HepG2 (cell line): ENCODE results near the gene STMN3. TPM values are rescaled to one million over a fixed set of nuclear protein-coding genes. Genes with fewer than 3 reads are reported as not detected.

ENCODE experiments used
- ATAC-seq: fragments of 200-7000 bp; cut with Tn5 transposase; 3 replicates; pipeline ENCODE4 v1.9.1; 2020; ENCODE audit warnings: mild to moderate bottlenecking, moderate library complexity
- BruUV-seq: library from RNA; stranded (reverse); fragments of 400-500 nt; replicated peaks from 2 replicates; lab custom pipeline; 2021; lab: Mats Ljungman, UMichigan
- CTCF ChIA-PET: fragments of 300-600 bp; formaldehyde crosslinking; extraction: SDS; loops from one replicate; lab custom pipeline; 2021; ENCODE audit warnings: low total read pairs, inconsistent platforms, low intra/inter-chr PET ratio; lab: Yijun Ruan, JAX
- POLR2A ChIA-PET: fragments of 350-600 bp; sonication (Branson Sonifier 250); formaldehyde crosslinking; loops from one replicate; lab custom pipeline; 2020; ENCODE audit warnings: antibody characterized with exemption, inconsistent platforms; lab: Yijun Ruan, JAX
- DNase-seq: peaks from one replicate; pipeline ENCODE4 v3.0.0-alpha.2; 2015; ENCODE audit warnings: low spot score
- FAIRE-seq: peaks from 3 replicates; lab custom pipeline; 2011; peaks lifted over from hg19 to GRCh38; lab: Jason Lieb, UNC
- H2AFZ ChIP-seq: one replicate; pipeline ENCODE4 v1.6.1; 2011; ENCODE audit warnings: low read length, inconsistent platforms
- H3K27ac ChIP-seq: fragments of 300-600 bp; 3 replicates; pipeline ENCODE4 v1.8.0; 2011; ENCODE audit warnings: mixed run types, mild to moderate bottlenecking, mixed read lengths, low read length, inconsistent platforms; ENCODE audit not compliant: insufficient read depth; ENCODE audit errors: extremely low read length
- H3K27me3 ChIP-seq, 2 experiments: fragments of 200-600 bp in 1 of 2; 2 replicates in 1 of 2; 3 replicates in 1 of 2; pipeline versions ENCODE4 v1.6.0 to v1.8.0; 2011; ENCODE audit warnings: low read length in 2 of 2, mild to moderate bottlenecking in 2 of 2, moderate library complexity in 2 of 2, inconsistent platforms in 1 of 2; ENCODE audit not compliant: insufficient read depth in 2 of 2, control insufficient read depth in 1 of 2
- H3K36me3 ChIP-seq, 2 experiments: fragments of 200-600 bp in 1 of 2; replicated peaks in 1 of 2; 2 replicates in 1 of 2; 3 replicates in 1 of 2; pipeline versions ENCODE4 v1.5.1 to v1.8.0; 2011; ENCODE audit warnings: low read length in 2 of 2, inconsistent platforms in 1 of 2; ENCODE audit not compliant: insufficient read depth in 2 of 2, control insufficient read depth in 1 of 2
- H3K4me1 ChIP-seq: 2 replicates; pipeline ENCODE4 v1.5.1; 2012; ENCODE audit warnings: low read length, inconsistent platforms; ENCODE audit not compliant: insufficient read depth
- H3K4me2 ChIP-seq: 2 replicates; pipeline ENCODE4 v1.6.0; 2011; ENCODE audit warnings: low read depth, low read length, inconsistent platforms
- H3K4me3 ChIP-seq, 3 experiments: fragments of 200-600 bp in 1 of 3; sonication (generic), shearing (Covaris generic) in 1 of 3; replicated peaks in 1 of 3; 2 replicates each; pipeline ENCODE4 v1.5.1; 2011 to 2016; ENCODE audit warnings: low read length in 3 of 3, inconsistent platforms in 2 of 3, low read depth in 2 of 3, mild to moderate bottlenecking in 2 of 3, control low read depth in 1 of 3, mixed read lengths in 1 of 3; ENCODE audit not compliant: insufficient read depth in 1 of 3
- H3K79me2 ChIP-seq: one replicate; pipeline ENCODE4 v1.6.1; 2011; ENCODE audit warnings: low read length, inconsistent platforms; ENCODE audit not compliant: insufficient read depth
- H3K9ac ChIP-seq: 2 replicates; pipeline ENCODE4 v1.6.0; 2011; ENCODE audit warnings: mild to moderate bottlenecking, low read depth, low read length, inconsistent platforms; ENCODE audit not compliant: insufficient read depth
- H3K9me3 ChIP-seq: 2 replicates; pipeline ENCODE4 v1.5.1; 2012; ENCODE audit warnings: mild to moderate bottlenecking, low read length
- H4K20me1 ChIP-seq: 2 replicates; pipeline ENCODE4 v1.6.0; 2011; ENCODE audit warnings: inconsistent platforms, mild to moderate bottlenecking, low read length, moderate library complexity; ENCODE audit not compliant: insufficient read depth
- ATAD3A ChIP-seq: sonication (generic); formaldehyde crosslinking; IDR thresholded peaks from 2 replicates; pipeline ENCODE4 v1.4.0; 2020; ENCODE audit warnings: missing genetic modification reagents
- FOXJ3 ChIP-seq: sonication (generic); formaldehyde crosslinking; IDR thresholded peaks from 2 replicates; pipeline ENCODE4 v1.4.0; 2020; ENCODE audit warnings: missing genetic modification reagents, mild to moderate bottlenecking, borderline replicate concordance
- HNRNPL ChIP-seq: fragments of 200-400 bp; formaldehyde crosslinking; IDR thresholded peaks from 2 replicates; pipeline ENCODE4 v1.6.1; 2017; ENCODE audit warnings: mild to moderate bottlenecking, low read depth, low read length
- HOXA7 ChIP-seq: sonication (generic); formaldehyde crosslinking; IDR thresholded peaks from 2 replicates; pipeline ENCODE4 v1.8.1; 2022; ENCODE audit warnings: mild to moderate bottlenecking, missing genetic modification reagents, moderate library complexity
- MAFG ChIP-seq: sonication (generic); formaldehyde crosslinking; IDR thresholded peaks from 2 replicates; pipeline ENCODE4 v1.5.1; 2020; ENCODE audit warnings: mild to moderate bottlenecking, missing genetic modification reagents
- PTBP1 ChIP-seq: fragments of 200-400 bp; formaldehyde crosslinking; IDR thresholded peaks from 2 replicates; pipeline ENCODE4 v1.6.1; 2018; ENCODE audit warnings: low read length, low read depth; ENCODE audit not compliant: poor library complexity, severe bottlenecking
- RFX1 ChIP-seq: fragments of 450-650 bp; IDR thresholded peaks from 2 replicates; pipeline ENCODE4 v1.6.1; 2017
- SOX5 ChIP-seq: IDR thresholded peaks from 2 replicates; pipeline ENCODE4 v1.6.1; 2016; ENCODE audit warnings: borderline replicate concordance
- TCF12 ChIP-seq, 2 experiments: fragments of 450-650 bp in 1 of 2; sonication (generic) in 1 of 2; formaldehyde crosslinking in 1 of 2; IDR thresholded peaks; 2 replicates each; pipeline versions ENCODE4 v1.6.1 to v1.8.0; 2017 to 2022; ENCODE audit warnings: antibody characterized with exemption in 1 of 2, mild to moderate bottlenecking in 1 of 2, missing genetic modification reagents in 1 of 2, moderate library complexity in 1 of 2
- ZBTB7A ChIP-seq: sonication (generic); formaldehyde crosslinking; IDR thresholded peaks from 2 replicates; pipeline ENCODE4 v1.8.0; 2022; ENCODE audit warnings: mild to moderate bottlenecking, missing genetic modification reagents
- ZFP36 ChIP-seq: fragments of 150-350 bp; IDR thresholded peaks from 2 replicates; pipeline ENCODE4 v1.6.1; 2018; ENCODE audit warnings: borderline replicate concordance, low read length, low read depth; ENCODE audit not compliant: partially characterized antibody
- ZNF136 ChIP-seq: sonication (generic); formaldehyde crosslinking; IDR thresholded peaks from 2 replicates; pipeline ENCODE4 v1.8.1; 2022; ENCODE audit warnings: low read depth, mild to moderate bottlenecking, moderate library complexity, missing genetic modification reagents
- ZNF235 ChIP-seq: sonication (generic); formaldehyde crosslinking; IDR thresholded peaks from 2 replicates; pipeline ENCODE4 v1.8.1; 2023; ENCODE audit warnings: mild to moderate bottlenecking, missing genetic modification reagents, borderline replicate concordance
- ZNF296 ChIP-seq: sonication (generic); formaldehyde crosslinking; conservative IDR thresholded peaks from 2 replicates; pipeline ENCODE4 v1.5.0; 2020; ENCODE audit warnings: mild to moderate bottlenecking, missing genetic modification reagents
- ZNF543 ChIP-seq: sonication (generic); formaldehyde crosslinking; IDR thresholded peaks from 2 replicates; pipeline ENCODE4 v1.4.0; 2020; ENCODE audit warnings: mild to moderate bottlenecking, missing genetic modification reagents
- ZNF550 ChIP-seq: sonication (generic); formaldehyde crosslinking; IDR thresholded peaks from 2 replicates; pipeline ENCODE4 v1.4.0; 2020; ENCODE audit warnings: mild to moderate bottlenecking, missing genetic modification reagents, borderline replicate concordance
- ZNF614 ChIP-seq: IDR thresholded peaks from 2 replicates; pipeline ENCODE4 v1.6.1; 2018; ENCODE audit warnings: missing biosample characterization, missing genetic modification reagents, inconsistent platforms, borderline replicate concordance
- ZNF674 ChIP-seq: sonication (generic); formaldehyde crosslinking; IDR thresholded peaks from 2 replicates; pipeline ENCODE4 v1.5.0; 2020; ENCODE audit warnings: low read depth, mild to moderate bottlenecking, missing genetic modification reagents
- ZNF841 ChIP-seq: sonication (generic); formaldehyde crosslinking; IDR thresholded peaks from 2 replicates; pipeline ENCODE4 v1.8.1; 2023; ENCODE audit warnings: missing genetic modification reagents, borderline replicate concordance
- ZSCAN25 ChIP-seq: sonication (generic); formaldehyde crosslinking; IDR thresholded peaks from 2 replicates; pipeline ENCODE4 v1.8.0; 2022; ENCODE audit warnings: mild to moderate bottlenecking, missing genetic modification reagents
- WGBS: methylation state at CpG from one replicate; pipeline ENCODE4 v1.1.6; 2017; ENCODE audit warnings: low lambda C conversion rate; 5-methylcytosine and 5-hydroxymethylcytosine counted together
- in situ Hi-C: cut with HindIII; loops from 2 replicates; pipeline ENCODE4 v1.10.0; 2017; ENCODE audit warnings: low pct_unique_long_range_greater_than_20kb; ENCODE audit not compliant: extremely low pct_ligation_motif_present
- intact Hi-C: fragments of 100-400 bp; cut with micrococcal nuclease; formaldehyde crosslinking; loops from one replicate; pipeline ENCODE4 v1.10.0; 2022; ENCODE audit not compliant: unreplicated experiment
- polyA plus RNA-seq, 8 experiments: library from polyadenylated mRNA; depleted of rRNA in 3 of 8; stranded (reverse) in 7 of 8; unstranded in 1 of 8; fragments of >200 nt; fragmentation: Illumina TruSeq in 4 of 8; extraction: Trizol in 4 of 8; gene quantifications; 2 replicates each; pipeline versions ENCODE4 v1.2.1 to v1.2.3, GENCODE V29; 2011 to 2016; ENCODE audit warnings: low read depth in 4 of 8, missing spikeins in 1 of 8, mixed read lengths in 1 of 8; ENCODE audit not compliant: insufficient read depth in 1 of 8
- total RNA-seq, 5 experiments: library from RNA; depleted of rRNA; stranded (reverse); fragments of >200 nt; fragmentation: Illumina TruSeq; extraction: Trizol; gene quantifications; 2 replicates each; pipeline ENCODE4 v1.2.3, GENCODE V29; 2016; ENCODE audit warnings: low read depth in 1 of 5
- TF ChIP-seq, protein P1 (sequence below): sonication (generic); formaldehyde crosslinking; IDR thresholded peaks from 2 replicates; pipeline ENCODE4 v1.4.0; 2020; ENCODE audit warnings: missing genetic modification reagents

STMN3 gene
- total and polyA plus RNA-seq, 2 of the 13 experiments (the other 11 are each of a cell fraction or from before 2014, with no cell fraction given), result 21.0 to 48.3 TPM

DNA sequence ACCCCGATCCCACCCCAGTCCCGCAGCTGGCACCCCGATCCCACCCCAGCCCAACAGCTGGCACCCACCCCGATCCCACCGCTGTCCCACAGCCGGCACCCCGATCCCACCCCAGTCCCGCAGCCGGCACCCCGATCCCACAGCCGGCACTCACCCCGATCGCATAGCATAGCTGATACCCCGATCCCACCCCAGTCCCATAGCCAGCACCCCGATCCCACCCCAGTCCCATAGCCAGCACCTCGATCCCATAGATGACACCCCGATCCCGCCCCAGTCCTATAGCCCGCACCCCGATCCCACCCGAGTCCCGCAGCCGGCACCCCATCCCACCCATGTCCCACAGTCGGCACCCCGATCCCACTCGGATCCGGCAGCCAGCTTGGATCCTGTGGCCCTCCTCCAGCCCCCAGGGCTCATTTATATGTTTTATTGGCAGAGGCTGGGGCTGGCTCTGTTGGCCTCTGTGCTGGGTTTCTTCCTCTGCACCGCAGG is 25.4 kb downstream of the STMN3 start:
- H3K9me3 ChIP-seq, result no peaks in the 10 kb centered on the region
- H3K4me1 ChIP-seq, result peaks cover 51% of the 10 kb centered on the region
- DNase-seq (no peak), FAIRE-seq (no peak), ATAC-seq (peak; percentile 52)
- WGBS, result 3% methylated on average over 28 of the region's 28 CpGs
- CTCF ChIA-PET, result no interaction called here
- in situ Hi-C loops (no loop called here), intact Hi-C loops (loop anchor here (1.0 to 5.0 kb wide), 3 partner anchors 31 to 90 kb away; partner anchors contain the start of genes PTK6 and RTEL1)
- peaks cover 26% of the 10 kb centered on the region for H3K79me2 ChIP-seq
- no peaks in the 10 kb centered on the region for H4K20me1 ChIP-seq
- H2AFZ ChIP-seq, result peak overlapping the region; percentile 38
- H3K9ac ChIP-seq, result peak overlapping the region; percentile 94
- BruUV-seq, result no TSS peak
- H3K36me3 ChIP-seq, result no peaks in the 10 kb centered on the region; a peak in 1 of 5 replicates
- peak overlapping the region; percentile 75 for H3K27ac ChIP-seq
- POLR2A ChIA-PET, result interaction anchor here (0.8 to 4.6 kb wide), 13 partner anchors 14 to 1241 kb away, joined by 3 to 45 read pairs (median 6); partner anchors contain the start of genes ARFRP1, C20orf204, PTK6 and RPS21
- peaks cover 0 to under 1% of the 10 kb centered on the region in 2 experiments; a peak in 1 of 5 replicates for H3K27me3 ChIP-seq
- peak overlapping the region; percentile 77 to 100 (median 98) for H3K4me3 ChIP-seq
- H3K4me2 ChIP-seq, result peak overlapping the region; percentile 99
- TF ChIP-seq PTBP1 (no peak), ZSCAN25 (CRISPR knock-in tag) (no peak), TCF12 (IDR thresholded peaks at IDR 0.05) (no peak), TCF12 (CRISPR knock-in tag; IDR thresholded peaks at IDR 0.05) (0 out of 2 replicates have a peak, but pooled peaks have one; percentile 3), ZBTB7A (CRISPR knock-in tag) (0 out of 2 replicates have a peak, but pooled peaks have one; percentile 8), FOXJ3 (CRISPR knock-in tag) (no peak), SOX5 (CRISPR knock-in tag) (no peak), ZFP36 (no peak), MAFG (CRISPR knock-in tag) (0 out of 2 replicates have a peak, but pooled peaks have one; percentile 2), ZNF550 (CRISPR knock-in tag) (peak; percentile 54; the same call in 1 of the 2 replicates), ZNF296 (CRISPR knock-in tag) (no peak), ZNF136 (CRISPR knock-in tag) (no peak), ATAD3A (CRISPR knock-in tag) (no peak), ZNF841 (CRISPR knock-in tag) (no peak), ZNF235 (no peak), HNRNPL (0 out of 2 replicates have a peak, but pooled peaks have one; percentile 28), HOXA7 (CRISPR knock-in tag) (no peak), ZNF543 (CRISPR knock-in tag) (no peak), ZNF614 (CRISPR knock-in tag) (no peak), ZNF674 (CRISPR knock-in tag) (no peak), RFX1 (no peak)
- TF ChIP-seq, protein P1, sequence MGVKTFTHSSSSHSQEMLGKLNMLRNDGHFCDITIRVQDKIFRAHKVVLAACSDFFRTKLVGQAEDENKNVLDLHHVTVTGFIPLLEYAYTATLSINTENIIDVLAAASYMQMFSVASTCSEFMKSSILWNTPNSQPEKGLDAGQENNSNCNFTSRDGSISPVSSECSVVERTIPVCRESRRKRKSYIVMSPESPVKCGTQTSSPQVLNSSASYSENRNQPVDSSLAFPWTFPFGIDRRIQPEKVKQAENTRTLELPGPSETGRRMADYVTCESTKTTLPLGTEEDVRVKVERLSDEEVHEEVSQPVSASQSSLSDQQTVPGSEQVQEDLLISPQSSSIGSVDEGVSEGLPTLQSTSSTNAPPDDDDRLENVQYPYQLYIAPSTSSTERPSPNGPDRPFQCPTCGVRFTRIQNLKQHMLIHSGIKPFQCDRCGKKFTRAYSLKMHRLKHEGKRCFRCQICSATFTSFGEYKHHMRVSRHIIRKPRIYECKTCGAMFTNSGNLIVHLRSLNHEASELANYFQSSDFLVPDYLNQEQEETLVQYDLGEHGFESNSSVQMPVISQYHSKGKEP (CRISPR knock-in tag), result no peak
